NCI-H2029 (cell line): ENCODE results near the gene FXYD3.

Experiments used
- DNase-seq: peaks from one replicate; lab custom pipeline; 2025; lab: John Stamatoyannopoulos, UW

The FXYD3 gene

DNA sequence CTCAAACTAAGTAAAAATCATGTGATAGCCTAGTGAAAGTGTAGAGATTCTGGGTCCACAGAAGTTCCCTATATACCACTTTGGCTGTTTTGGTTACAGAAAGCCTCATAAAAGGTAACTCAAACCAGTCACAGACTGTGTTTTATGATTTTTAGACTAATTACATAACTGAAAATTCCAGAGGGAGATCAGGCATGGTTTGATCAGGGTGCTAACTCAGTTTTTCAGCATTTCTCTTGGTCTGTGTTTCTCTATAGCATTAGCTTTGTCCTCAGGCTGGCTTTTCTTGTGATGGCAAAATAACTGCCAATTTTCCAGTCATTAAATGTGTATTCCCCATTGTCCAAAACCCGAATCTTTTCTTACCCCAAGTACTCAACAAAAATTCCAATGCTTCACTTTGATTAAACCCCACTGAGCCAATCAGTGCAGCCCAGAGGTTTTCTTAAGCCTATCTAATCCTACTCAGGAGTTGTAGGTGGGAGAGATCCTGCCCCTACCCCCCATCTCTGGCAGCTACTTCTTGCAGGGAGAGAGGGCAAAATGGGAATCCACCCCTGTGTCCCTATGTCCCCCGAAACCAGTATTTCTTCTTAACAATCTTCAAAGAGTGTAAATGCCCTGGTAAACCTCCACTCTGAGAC, 8.6 kb upstream of the FXYD3 start:
- no peak for DNase-seq

DNA sequence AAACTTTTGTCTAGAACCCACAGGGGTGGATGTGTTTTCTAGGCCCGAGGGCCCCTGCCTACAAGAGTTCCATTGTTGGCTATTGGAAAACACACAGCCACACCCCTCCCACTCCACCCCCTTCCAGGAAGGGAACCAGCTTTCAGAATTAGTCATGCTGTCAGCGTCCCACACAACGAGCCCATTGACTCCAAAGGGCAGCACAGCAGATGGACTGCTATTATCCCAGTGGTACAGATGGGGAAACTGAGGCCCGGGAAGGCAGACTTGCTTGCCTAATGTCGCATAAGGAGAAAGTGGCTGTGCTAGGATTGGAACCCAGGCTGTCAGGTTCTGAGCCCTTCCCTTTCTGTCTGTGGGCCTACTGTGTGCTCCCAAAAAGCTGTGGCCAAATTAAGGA, 8.1 kb upstream of the FXYD3 start:
- DNase-seq = no peak

GRCh38 chr19:35108730-35109129, 6.9 kb upstream of the FXYD3 start:
- DNase-seq = no peak

GRCh38 chr19:35109395-35110112, 6.1 kb upstream of the FXYD3 start:
- DNase-seq = no peak

- no peak for DNase-seq
Measured at GRCh38 chr19:35110974-35111373, 4.6 kb upstream of the FXYD3 start.

DNA sequence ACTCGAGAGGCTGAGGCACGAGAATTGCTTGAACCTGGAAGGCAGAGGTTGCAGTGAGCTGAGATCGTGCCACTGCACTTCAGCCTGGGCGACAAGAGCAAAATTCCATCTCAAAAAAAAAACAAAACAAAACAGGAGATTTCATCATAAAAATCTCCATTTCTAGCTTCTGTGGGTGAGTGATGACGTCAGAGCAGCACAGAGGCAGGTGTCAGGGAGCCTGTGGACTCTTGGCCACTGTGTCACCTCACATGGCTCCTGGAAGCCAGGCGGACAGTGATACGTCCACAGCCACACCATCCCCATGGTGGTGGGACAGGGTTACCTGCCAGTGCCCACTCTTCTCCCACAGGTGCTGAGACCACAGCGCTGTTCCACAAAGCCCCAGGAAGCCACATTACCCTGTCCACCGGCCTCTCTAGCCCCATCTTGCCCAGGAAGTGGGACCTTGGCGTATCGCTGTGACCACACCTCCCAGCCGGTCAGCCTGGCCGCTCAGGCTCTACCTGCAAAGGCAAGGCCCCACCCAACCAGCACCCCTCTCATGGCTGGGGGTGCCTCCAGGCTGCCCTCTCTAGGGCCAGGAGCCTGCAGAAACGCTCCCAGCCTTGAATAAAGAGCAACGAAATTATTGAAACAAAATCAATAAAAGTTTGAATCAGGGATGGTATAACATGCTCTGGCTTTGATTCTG, 2.5 kb upstream of the FXYD3 start:
- DNase-seq = no peak

GRCh38 chr19:35114353-35115176, 1.1 kb upstream of the FXYD3 start:
- peak; percentile 6 for DNase-seq

DNA sequence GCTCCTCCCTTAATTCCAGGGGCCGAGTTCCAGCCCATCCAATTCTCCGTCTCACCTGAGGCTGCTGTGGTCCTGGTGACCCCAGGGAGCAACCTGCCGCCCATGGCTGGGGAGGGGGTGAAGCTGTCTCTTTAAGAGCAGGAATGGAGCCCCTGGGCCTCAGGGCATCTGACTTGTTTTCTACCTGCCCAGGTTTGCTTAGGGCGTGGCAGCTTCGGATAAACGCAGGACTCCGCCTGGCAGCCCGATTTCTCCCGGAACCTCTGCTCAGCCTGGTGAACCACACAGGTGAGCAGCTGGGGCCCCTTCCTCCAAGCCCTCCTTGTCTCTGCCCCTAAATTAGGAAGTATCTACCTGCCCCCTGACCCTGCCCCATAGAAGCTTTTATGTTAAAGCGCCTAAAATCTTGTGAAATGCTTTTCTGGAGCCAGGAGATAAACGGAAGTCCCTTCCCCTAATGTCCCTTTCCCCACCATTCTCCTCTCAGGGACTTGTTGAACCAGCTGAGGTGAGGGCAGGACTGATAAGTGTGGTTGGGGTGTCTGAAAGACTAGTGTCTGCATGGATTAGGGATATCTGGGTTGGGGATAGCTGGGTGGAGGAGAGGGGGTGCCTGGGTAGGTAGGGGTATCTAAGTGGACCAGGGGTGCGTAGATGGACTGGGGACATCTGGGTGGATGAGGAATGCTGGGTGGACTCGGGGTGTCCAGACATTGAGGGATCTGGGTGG, 614 bp downstream of the FXYD3 start:
- no peak for DNase-seq

GRCh38 chr19:35117116-35117515, 1.5 kb downstream of the FXYD3 start:
- no peak for DNase-seq

DNA sequence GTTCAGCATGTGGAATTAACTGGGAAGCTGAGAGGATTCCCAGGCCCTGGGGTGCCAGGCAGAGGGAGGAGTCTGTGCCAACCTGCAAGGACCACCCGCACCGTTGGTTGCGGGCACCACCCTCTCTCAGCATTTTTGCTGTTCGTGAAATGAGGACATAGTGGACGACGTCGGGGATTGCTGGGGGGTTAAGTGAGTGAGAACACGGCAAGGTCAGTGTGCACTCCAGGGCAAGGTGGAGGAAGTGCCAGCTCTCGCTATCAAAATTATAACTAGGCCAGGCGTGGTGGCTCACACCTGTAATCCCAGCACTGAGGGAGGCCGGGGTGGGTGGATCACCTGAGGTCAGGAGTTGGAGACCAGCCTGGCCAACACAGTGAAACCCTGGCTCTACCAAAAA, 2.2 kb downstream of the FXYD3 start:
- DNase-seq = no peak

DNA sequence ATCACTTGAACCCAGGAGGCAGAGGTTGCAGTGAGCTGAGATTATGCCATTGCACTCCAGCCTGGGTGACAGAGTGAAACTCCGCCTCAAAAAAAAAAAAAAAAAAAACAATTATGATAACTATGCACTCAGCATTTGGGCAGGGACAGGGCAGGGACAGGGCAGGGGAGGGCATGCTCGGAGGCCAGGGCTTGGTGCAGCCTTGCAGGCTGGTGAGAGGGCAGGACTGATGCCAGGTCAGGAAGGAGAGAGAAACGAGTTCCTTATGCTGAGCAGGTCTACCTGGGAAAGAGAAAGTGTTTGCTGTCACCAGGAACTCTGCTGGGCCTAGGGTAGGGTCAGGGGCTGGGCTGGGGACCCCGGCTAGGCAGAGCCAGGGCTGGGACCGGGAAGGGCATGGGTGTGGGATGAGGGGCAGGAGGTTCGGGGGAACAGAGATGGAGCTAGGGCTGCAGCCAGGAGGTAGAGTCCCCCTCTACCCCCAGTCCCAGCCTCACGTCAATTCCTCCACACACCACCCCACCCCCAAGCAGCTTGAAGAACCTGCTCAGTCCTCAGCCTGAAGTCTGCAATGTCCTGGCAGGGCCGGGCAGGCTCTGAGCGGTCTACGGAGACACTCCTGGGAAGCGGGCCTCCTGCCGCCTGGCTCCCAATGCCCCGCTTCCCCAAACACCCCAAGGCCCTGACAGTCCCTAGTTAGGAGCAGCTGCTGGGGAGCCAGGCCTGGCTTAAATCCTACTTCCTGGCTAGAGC, 2.8 kb downstream of the FXYD3 start:
- DNase-seq = no peak

DNA sequence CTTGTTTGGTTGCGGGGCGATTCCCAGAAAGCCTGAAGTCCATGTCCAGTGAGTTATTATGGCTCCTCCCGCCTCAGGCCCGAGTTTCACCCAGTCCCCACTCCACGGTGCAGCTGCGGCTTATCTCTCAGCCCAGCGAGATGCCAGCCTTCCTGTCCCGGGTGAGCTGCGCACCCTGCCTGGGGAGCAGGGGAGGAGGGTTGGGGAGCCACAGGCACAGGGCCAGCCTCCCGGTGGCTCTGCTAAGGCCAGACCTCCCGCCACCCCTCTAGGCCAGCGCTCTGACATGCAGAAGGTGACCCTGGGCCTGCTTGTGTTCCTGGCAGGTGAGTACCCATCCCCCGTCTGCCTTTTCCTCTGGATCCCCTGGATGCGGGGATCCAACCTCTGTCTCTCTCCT, 3.5 kb downstream of the FXYD3 start:
- no peak for DNase-seq

- no peak for DNase-seq
Measured at GRCh38 chr19:35119578-35120155, 4.0 kb downstream of the FXYD3 start.

DNA sequence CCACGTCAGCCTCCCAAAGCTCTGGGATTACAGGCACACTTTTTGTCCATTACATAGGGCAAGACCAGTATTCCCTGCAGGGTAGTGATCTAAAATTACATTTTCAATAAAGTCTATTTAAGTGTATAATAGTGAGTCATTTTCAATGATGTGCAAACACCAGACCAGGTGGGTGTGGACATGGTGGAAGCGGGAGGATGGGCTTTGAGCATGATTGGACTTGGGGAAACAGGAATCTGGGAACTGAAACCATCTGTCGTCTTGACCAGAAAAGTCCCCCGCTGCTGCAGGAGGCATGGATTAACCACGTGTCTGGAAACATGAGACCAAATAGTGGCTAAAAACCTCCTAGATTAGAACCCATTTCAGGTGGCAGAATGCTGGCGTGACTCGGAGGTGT, 4.9 kb downstream of the FXYD3 start:
- DNase-seq = no peak

GRCh38 chr19:35120898-35121297, 5.3 kb downstream of the FXYD3 start:
- no peak for DNase-seq

DNA sequence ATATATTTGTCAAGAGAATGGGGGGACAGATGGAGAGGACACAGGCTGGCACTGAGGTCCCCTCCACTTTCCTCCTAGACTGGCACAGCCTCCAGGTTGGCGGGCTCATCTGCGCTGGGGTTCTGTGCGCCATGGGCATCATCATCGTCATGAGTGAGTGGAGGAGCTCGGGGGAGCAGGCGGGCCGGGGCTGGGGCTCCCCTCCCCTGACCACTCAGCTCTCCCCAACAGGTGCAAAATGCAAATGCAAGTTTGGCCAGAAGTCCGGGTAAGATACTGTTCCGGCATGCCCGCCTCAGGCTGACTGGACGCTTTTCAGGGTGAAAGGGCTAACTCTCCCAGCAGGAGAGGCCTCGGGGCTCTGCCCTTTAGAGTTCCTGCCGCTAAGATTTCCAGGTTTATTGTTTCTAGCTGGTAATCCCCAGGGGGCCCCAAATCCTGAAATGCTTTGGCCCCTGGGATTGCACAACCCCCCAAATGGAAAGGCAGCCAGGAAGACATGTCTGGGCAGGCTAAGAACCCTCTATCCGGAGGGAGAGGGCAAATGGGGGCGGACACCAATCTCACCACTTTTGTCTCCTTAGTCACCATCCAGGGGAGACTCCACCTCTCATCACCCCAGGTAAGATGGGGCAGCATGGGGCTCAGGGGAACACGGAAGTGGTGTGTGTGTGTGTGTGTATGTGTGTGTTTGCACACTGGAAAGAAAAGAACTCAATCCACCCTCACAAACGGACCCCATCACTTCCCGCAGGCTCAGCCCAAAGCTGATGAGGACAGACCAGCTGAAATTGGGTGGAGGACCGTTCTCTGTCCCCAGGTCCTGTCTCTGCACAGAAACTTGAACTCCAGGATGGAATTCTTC, 7.3 kb downstream of the FXYD3 start:
- no peak for DNase-seq

GRCh38 chr19:35123573-35123972, 8.0 kb downstream of the FXYD3 start:
- DNase-seq = no peak

DNA sequence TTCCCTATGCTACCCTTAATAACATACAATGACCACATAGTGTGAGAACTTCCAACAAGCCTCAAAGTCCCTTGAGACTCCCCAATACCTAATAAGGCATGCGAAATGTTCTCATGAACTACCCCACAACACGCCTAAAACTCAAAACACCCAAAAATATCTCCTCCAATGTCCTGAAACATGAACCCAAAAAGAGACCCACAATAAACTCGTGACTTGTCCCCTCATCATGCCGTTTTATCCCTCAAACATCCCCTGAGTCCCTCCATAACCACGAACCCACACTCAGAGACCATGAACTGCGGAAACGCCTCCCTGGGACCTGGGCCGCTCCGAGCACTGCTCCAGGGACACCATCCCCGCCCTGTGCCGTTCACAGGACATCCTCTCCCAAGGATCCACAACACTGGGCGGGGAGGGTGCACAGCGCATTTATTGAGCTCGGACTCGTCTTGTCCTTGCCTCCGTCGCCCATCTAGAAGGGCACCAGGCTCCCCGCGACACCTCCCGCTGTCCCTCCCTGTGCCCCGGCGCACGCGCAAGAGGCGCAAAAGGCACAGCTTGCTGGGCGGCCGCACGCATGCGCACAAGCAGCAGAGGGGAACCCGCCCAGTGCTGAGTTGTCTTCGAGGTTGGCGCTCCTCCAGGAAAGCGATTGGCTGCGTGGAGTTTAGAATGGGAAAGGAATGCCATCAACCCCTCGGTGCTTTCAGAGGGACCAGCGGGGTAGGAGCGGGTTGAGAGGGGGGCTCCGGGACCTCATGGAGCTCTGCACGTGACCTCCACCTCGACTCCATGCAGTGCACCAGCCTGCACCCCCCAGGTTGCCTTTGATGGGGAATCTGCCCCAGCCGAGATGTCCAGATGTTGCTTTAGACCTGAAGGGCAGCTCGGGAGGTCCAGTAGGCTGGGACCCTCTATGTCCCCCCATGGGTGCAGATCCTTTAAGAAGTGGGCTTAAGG, 8.8 kb downstream of the FXYD3 start:
- peak; percentile 83 for DNase-seq
